Stimulated activated CD4-positive, alpha-beta T cell treated with anti-CD3 and anti-CD28 coated beads, Interleukin-2, amount 100 ng/mL, for 48 hours (primary cell): ENCODE data around the gene GBX2.
"Not testable (repeated sequence)": the region's sequence is repeated elsewhere in the genome, so short reads cannot be mapped to it uniquely, and the experiment has no call there.

ENCODE experiments used
- DNase-seq, 2 donors: peaks; one replicate each; pipeline ENCODE4 v3.0.0-alpha.2; 2020

Gene GBX2

DNA sequence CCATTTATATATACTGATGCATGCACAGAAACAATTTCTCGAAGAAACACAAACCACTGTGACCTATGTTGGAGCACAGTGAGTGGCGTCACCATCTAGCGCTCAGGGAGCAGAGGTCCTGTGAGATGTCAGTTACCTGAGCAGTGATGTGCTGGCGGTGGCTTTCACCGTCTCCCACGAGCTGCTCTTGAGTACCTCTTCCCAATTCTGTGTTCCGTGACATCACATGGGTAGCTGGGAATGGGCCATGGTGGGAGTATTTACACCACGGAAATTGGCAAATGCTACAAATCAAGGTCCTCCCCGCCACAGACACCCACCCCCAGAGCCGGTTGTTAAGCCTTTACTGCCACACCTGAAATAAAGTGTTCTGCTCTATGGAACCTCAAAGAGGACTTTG is 24.4 kb downstream of the GBX2 start:
- no peak for DNase-seq

DNA sequence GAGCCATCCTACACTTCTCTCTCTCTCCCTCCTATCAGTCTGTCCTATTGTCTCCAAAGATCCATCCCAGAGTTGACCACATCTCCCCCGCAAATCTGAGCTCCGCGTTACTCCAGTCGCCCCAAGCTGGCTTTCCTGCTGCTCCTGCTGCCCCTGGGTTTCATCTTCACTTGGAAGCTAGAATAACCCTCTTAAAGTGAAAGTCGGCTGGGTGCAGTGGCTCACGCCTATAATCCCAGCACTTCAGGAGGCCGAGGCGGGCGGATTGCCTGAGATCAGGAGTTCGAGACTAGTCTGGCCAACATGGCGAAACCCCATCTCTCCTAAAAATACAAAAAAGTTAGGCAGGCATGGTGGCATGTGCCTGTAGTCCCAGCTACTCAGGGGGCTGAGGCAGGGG is 26.6 kb downstream of the GBX2 start:
- not testable (repeated sequence) for DNase-seq

GRCh38 chr2:236137066-236137465 is 31.1 kb downstream of the GBX2 start:
- DNase-seq: no peak

- no peak for DNase-seq
Observed at GRCh38 chr2:236136538-236136937, 31.6 kb downstream of the GBX2 start.

DNA sequence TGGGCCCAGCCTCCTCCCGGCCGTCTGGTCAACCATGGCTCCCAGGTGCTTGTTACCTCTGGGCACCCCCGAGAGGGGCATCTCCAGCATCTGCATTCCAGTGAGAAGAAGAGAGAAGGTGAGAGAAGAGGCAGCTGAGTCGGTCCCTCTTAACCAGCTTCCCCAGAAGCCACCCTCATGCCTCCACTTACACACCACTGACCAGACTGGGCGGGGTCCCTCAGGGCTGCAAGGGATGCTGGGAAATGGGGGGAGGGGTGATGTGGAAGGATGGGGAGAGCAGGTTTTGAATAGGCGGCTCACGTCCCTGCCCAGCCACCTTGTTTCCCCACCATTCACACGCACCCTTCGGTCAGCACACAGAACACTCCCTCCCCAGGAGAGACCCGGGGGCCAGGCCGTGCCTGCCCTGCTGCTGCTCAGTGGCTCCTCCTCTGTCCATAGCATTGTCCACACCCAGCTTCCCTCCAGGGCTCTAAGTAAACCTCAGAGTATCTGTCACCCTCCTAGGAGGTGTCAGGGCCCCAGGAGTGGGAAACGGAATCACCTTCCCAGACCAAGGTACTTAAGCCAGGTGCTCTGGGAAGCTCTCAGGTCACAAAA is 34.7 kb downstream of the GBX2 start:
- DNase-seq: no peak

DNA sequence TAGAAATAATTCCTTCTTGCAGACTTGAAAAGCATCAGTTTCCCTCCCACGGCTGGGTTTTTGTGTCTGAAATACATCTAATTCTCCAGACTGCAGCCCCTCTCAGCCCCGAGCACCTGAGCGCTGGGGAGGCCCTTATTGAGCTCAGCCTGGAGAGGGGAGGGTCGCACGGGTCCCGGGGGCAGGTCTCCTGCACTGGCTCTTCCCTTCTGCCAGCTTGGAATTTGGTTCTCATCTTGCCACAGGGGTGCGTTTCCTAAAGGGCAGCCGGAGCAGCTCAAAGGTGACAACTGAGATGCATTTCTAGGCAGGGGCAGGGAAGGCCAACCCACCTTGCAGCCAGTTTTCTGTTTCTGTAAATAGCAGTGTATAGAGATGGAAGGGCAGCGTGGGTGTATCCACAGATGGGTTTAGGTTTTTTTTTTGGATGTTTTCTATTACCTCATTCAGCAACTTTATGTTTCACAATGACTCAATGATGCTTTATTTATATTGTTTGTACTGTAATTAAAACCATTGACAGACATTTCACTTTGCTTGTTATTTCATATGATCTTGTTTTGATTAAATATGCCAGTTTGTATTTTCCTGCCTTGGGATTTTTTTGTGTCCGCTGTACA is 37.0 kb downstream of the GBX2 start:
- no peak for DNase-seq

DNA sequence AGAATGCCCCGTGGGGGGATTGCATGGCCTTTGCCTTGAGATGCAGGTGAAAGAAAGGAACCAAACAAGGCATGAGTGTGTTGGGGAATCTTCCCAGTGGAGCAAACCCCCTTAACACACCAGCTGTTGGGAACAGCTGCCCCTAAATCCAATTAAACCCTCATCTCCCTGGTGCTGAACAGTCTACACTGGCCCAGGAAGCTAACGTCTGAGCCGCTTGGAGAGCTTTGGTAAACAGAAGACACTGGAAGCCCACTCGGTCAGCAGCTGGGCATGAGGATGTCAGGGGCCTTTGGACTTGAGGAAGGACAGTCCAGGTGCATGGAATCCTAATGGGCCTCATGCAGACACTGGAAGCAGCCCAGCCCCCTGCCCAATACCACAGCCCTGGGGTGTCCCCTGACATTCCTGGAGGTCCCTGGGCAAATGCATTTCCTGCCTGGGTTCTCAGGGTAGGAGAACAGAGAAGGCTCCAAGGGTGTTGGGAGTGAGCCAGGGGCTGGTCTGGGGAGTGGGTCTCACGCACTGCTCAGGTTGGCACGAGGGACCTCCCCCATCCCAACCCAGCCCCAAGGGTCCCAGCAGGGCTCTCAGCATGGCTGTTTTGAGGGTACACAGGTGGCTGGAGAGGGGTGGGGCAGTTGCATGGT is 37.7 kb downstream of the GBX2 start:
- DNase-seq: no peak

- no peak for DNase-seq
Observed at GRCh38 chr2:236129935-236130334, 38.3 kb downstream of the GBX2 start.

- DNase-seq: no peak
Observed at GRCh38 chr2:236128321-236128720, 39.9 kb downstream of the GBX2 start.

- DNase-seq: no peak
Observed at GRCh38 chr2:236127010-236127409, 41.2 kb downstream of the GBX2 start.

DNA sequence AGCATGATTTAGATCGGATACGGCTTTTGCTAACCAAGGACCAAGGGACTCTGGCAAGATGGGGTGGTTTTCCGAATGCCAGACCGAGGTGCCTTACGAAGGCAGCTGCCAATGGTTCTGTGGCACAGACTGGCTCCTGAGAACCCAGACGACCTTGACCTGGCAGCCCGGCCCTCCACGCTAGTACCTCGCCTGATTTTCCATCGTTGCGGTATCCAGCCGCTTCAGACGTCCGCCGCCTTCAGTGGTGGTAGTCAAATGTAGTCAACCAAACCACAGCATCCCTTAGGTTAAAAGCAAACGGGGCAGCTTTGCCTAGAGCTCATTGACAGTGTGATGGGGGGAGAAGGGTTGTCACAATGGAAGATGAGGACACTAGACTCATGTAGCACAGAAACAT is 42.6 kb downstream of the GBX2 start:
- no peak for DNase-seq

DNA sequence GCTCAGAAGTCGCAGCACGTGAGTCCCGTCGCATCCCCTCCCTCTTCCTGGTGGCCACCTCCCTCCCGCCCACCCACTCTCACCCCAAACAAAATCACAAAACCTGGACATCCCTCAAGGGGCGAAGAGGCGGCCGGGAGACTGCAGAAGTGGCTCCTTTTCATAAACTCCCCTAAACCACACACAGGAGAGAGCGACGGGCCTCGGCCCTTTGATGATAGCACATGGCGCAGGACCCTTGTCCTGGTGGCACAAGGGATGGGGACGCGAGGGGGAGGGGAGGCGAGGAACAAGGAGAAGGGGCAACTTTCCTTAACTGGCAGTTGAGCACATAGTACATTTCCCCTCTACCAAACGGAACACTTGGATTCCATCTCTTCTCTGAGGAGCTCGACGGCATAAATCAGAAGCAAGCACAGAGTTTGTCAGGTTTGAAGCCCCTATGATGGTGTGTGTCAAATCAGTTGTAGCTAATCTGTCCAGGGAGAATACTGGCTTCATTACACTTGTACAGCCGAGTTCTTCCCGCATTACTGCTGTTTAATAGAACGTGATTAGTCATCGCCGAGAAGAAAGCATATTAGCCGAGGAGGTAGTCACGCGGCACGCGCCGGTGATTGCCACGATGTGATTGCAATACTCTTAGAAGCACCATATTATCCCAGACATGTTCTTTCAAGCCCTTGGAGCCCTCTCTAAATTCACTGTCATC is 43.8 kb downstream of the GBX2 start:
- DNase-seq: no peak

DNA sequence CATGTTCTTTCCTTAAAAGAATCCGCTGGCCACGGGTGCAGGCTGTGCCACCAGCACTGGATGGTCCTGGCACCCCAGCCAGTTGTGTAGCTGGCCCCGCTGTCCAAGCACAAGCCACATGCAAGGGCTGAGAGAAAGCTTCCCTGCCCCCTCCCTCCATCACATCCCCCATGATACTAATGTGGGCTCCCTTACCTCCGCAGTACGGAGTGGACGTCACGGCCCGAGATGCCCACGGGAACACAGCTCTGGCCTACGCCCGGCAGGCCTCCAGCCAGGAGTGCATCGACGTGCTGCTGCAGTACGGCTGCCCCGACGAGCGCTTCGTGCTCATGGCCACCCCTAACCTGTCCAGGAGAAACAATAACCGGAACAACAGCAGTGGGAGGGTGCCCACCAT is 44.5 kb downstream of the GBX2 start:
- DNase-seq: no peak

GRCh38 chr2:236122236-236122635 is 46.0 kb downstream of the GBX2 start:
- DNase-seq: no peak

DNA sequence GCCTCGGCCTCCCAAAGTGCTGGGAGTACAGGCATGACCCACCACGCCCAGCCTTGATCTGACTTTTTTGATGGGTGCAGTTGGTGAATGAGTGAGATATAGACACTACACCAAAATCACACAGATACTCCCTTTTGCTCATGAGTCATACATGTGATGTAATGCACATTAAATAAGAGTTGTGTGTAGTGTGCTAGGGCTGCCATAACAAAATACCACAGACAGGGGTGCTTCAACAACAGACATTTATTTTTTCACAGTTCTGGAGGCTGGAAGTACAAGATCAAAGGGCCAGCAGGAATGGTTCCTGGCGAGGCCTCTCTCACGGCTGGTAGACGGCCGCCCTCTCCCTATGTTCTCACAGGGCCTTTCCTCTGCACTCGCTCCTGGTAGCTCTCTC is 46.6 kb downstream of the GBX2 start:
- no peak for DNase-seq

- DNase-seq: no peak
Observed at GRCh38 chr2:236120829-236121228, 47.4 kb downstream of the GBX2 start.

- DNase-seq: no peak
Observed at GRCh38 chr2:236120141-236120601, 48.0 kb downstream of the GBX2 start.

- DNase-seq: no peak
Observed at GRCh38 chr2:236119476-236119875, 48.7 kb downstream of the GBX2 start.

DNA sequence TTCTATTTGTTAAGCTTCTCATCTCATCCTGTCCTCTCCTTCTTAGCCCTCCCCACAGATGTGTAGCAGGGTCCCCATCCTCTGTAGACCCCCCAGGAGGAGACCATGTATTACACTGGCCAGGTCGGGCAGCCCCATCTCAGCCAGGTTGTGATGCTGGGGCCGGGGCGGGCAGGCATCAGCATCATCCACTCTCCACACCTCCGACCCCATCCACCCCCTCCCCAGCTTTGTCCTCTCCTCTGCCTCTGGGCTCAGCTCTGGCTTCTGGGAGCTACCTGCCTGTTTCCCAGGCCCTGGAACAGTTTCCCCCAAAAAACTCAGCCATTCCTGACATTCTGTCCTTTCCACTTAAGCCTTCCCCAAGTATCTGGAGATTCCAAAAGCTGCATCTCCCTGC is 49.2 kb downstream of the GBX2 start:
- DNase-seq: no peak

DNA sequence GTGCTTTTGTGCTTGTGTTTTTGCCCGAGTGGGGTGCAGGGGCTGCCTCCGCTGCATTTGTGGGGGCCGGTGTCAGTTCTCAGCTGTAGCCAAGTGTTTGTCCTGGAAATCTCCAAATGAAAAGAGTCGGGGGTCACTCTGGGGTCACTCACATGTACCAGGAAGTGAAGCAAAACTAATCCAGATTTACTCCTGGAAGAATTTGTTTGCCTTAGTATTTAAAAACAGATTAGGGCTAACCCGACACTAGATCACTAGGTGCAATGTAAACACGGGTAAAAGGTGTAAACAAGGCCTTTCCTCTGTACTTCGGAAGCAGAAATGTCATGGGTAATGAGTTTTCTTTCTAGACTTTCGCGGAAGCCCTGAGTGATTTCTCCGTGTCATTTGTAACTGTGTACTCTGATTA is 50.3 kb downstream of the GBX2 start:
- no peak for DNase-seq

DNA sequence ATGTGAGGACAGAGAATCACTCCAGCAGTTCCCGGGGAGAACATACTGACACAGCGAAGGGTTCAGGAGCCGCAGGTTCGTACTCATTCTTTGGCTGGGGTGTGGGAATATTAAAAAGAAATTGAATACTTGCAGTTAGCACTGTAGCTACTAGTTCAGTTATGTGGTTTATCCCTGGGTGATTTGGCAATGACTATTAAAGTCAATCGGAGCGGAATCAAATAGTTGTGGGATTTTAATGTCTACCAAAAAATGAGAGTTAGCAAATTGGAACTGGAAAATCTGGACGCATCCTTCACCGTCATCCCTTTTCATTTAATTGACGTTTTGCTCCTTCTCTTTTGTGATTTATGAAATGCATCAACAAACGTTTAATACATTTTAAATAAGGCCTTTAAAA is 50.8 kb downstream of the GBX2 start:
- DNase-seq: no peak
